NCI-H2107 treated with DMSO at 0.1 percent for 48 hours (cell line): Measurements from ENCODE around the gene LPAR6.
"Not testable (repeated sequence)": the region's sequence is repeated elsewhere in the genome, so short reads cannot be mapped to it uniquely, and the experiment has no call there.

ENCODE experiments used
- DNase-seq: peaks from one replicate; lab custom pipeline; 2025; ENCODE audit not compliant: unreplicated experiment; lab: John Stamatoyannopoulos, UW

LPAR6 gene, protein sequence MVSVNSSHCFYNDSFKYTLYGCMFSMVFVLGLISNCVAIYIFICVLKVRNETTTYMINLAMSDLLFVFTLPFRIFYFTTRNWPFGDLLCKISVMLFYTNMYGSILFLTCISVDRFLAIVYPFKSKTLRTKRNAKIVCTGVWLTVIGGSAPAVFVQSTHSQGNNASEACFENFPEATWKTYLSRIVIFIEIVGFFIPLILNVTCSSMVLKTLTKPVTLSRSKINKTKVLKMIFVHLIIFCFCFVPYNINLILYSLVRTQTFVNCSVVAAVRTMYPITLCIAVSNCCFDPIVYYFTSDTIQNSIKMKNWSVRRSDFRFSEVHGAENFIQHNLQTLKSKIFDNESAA

DNA sequence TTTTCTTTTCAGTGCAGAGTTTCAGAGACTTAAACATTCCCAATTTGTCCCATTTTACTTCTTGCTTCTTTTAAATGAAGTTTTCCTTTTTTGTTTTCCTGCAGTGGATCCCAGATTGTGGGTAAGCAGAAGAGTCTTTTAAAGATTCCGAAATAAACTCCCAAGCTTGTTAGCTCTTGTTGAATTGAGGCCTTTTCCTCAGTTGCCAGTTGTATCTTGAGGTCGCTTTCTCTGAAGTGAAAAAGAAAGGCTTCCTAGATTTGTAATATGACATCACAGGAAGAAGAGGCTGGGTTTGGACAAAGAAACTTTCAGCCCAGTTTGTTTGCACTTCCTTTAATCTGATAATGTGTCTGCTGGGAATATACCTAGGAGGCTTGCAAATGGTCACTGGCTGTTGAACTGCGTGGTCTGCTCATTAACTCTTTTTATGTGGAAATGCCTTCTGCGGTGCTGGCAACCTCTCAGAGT, at the start of gene LPAR6:
TSS of gene LPAR6 (minus strand) at position 233 of the 471 bp plus-strand sequence. CDS start 690 bp downstream, outside the sequence.
- no peak for DNase-seq

DNA sequence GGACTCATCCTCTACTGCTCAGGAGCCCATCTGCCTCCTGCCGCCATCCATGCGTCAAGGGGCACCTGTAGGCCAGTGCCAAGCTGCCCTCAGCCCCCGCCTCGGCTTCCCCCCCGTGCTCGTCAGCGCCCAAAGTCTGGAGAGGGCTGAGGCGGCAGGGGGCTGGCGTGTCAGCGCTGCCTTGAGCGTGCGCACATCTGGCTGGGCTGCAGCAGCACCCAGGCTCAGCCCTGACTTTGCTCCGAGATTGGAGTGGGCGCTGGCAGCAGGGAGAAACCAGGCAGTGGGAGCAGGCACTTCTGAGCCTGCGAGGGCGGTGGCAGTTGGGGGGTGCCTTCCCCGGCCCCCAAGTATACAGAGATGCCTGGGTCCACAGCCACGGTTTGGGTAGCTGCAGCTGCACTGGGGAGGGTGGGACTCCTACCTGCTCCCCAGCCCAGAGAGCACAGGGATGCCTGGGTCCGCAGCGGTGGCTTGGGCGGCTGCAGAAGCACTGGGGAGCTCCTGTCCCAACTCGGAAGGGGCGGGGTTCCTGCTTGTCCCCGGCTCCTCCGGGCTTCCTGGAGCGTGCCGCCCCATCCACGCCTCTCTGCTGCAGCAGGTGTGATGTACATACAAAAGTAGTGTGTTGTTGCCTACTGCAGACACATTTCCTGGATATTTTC, 44.8 kb upstream of the LPAR6 start:
- no peak for DNase-seq

DNA sequence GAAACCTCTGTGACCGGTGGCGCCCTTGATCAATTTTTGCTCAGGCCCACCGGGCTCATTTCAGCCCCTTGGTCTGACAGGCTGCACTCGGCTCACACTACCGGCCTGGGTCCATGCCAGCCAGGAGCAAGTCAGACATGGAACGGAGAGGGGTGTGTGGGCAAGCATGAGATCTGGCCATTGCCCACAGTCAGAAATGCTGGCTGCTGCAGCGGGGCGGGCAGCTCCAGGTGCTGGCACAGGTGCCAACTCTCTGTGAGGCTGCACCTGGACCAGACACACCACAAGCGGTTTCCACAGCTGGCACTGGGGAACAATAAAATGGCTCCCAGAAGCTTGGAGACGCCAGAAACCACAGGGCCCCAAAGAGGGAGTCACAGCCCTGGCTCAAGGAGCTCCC, 43.6 kb upstream of the LPAR6 start:
- DNase-seq = no peak

DNA sequence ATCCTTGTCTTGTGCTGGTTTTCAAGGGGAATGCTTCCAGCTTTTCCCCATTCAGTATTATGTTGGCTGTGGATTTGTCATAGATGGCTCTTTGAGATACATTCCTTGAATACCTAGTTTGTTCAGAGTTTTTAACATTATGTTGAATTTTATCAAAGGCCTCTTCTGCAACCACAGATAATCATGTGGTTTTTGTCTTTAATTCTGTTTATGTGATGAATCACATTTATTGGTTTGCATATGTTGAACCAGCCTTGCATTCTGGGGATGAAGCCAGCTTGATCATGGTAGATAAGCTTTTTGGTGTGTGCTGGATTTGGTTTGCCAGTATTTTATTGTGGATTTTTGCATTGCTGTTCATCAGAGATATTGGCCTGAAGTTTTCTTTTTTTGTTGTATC, 38.3 kb upstream of the LPAR6 start:
- not testable (repeated sequence) for DNase-seq

DNA sequence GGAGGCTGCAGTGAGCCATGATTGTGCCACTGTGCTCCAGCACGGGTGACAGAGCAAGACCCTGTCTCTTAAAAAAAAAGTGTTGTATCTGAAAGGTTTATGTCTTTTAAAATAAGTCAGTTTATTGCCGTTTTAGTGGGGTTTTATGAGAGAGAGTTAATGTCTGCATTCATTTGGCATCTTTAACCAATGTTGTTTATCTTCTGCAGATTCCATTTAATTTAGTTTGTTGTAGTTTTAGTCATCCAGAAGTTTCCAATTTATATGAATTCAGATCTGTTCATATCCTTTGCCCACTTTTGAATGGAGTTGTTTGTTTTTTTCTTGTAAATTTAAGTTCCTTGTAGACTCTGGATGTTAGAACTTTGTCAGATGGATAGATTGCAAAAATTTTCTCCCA, 36.7 kb upstream of the LPAR6 start:
- no peak for DNase-seq

DNA sequence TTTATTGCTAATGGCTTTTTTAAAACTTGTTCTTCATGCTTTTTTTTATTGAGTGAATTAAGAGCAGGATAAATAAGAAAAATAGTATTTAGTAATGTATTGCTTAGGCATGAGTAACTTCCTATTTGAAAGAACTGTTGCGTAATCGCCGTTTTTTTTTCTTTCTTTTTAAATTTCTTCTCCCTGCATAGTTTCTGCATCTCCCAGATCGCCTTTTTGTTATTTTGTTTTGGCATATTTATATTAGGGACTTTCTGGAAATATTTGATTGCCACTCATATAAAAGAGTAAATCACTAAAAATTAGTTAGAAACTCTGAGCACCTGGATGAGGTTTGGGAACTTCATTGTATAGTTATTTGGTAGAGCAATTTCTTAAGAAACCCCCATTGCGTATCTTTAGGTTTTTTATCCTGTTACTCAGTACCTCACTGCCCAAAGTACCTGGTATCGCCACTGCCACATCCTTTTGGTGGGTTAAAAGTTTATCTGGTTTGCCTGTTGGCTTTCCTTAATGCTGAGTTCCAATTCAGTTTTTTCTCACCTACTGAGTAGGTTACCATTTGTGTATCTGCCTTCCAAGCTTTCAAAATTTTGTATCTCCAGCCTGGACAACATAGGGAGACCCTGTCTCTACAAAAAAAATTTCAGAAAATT, 36.2 kb upstream of the LPAR6 start:
- no peak for DNase-seq

DNA sequence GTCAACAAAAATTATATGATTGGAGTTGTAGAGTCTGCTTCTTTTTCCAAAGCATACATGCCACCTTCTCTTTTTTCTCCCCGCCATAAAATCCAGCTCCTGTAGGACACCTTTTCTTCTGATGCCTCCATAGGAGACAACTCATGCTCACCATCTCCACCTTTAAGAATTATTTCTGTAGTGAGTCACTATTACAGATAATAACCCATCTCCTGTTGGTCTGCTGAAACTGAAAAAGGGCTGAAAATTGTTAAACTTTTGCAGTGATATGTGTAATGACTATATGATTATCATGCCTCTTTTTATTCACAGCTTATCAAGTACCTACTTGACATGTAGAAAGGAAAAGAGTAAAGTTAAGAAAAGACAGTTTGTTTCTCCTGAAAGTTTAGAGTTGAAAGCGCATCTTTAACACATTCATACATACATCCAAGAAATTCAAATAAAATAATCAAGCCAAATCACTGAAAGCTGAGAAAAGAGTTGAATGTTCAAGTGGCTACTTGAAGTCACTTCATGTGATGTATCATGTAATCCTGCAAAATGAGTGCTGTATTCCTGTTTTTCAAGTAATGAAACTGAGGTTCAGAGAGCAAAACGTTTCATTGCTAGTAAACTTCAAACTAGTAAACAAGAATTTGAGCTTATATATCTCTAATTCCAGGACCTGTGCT, 35.5 kb upstream of the LPAR6 start:
- no peak for DNase-seq

DNA sequence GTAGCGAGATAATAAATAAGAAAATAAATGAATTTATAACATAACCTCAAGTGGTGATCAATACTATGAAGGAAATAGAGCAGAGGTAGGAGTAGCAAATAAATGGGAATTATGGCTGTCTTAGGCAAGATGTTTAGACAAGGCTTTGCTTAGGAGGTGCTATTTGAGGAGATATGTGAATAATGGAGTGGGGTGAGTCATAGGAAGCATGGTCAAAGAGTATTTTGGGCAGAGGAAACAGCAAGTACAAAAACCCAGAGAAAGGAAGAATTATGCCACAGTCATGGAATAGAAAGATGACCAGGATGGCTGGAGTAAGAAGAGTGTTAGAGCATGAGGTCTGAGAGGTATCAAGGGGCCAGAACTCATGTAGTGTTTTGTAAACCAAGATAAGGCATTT, 33.6 kb upstream of the LPAR6 start:
- DNase-seq = no peak

DNA sequence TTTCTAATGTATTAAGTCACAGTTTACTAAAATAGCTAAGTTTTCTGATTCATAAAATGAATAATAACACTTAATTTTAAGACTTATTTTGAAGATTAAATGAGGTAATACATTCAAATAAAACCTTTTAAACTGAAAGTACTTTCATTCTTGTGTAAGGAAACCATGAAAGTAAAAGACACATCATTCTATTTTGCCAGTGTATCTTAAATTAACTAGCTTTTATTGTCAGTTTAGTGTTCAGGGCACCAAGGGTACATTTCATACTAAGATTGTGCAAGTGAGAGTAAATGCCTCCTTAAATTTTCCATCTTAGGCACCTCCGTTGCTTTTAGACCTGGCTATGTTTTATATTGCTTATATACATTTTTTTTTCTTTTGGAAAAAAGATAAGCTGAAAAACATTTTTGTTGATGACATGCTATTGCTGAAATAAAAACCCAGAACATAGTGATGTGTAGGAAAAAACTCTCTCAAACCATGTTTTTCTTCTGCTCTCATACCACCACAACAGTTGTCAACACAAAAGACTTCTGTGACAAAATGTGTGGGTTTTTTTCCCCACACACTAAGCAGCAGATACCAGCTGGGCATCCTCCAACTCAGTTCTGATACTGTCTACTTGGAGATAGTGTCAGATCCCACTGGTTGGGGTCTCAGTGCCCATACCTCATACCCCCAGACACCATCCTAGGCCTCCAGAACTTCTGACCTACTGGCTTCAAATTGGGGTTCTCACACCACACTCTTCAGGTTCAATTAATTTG, 30.7 kb upstream of the LPAR6 start:
- no peak for DNase-seq

DNA sequence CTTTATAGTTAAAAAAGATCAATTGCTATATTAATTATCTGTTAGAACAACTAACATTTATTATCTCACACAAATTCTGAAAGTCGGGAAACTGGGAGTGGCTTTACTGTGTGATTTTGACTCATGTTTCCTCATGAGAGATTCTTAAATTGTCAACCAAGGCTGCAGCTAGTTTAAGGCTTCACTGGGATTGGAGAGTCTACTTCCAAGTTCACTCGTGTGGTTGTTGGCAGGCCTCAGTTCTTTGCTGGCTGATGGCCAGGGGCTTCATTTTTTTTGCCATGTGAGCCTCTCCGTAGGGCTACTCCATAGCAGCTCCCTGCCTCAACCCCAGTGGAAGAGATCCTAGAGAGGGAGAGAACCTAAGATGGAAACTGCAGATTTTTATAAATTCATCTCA, 24.5 kb upstream of the LPAR6 start:
- no peak for DNase-seq

DNA sequence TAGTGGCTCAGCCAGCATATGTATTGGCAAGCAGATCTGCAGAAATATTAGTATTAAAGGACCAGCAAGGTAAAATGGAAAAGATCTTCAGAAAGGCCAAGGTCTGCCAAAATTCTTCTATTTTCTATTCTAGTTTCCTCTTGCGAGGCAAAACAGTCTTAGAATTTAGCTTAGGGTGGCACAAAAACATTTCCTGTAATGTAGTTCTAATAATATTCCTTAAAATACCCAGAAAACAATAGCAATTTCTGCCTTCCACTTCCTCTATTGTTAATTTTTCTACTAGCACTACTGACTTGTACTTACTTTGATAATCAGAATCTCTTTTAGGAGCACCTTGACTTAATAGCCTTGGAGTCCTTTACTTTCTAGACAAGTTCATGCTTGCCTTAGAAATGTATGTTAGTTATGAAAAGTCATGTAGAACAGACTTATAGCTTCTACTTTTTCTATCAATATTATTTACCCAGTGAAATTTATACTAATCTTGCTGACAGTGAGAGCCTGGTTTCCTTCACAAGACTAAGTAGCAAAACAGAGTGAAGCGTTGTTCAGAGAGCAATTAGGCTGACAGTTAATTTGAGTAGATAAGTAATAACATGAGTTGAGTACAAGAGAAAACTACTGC, 23.9 kb upstream of the LPAR6 start:
- no peak for DNase-seq

DNA sequence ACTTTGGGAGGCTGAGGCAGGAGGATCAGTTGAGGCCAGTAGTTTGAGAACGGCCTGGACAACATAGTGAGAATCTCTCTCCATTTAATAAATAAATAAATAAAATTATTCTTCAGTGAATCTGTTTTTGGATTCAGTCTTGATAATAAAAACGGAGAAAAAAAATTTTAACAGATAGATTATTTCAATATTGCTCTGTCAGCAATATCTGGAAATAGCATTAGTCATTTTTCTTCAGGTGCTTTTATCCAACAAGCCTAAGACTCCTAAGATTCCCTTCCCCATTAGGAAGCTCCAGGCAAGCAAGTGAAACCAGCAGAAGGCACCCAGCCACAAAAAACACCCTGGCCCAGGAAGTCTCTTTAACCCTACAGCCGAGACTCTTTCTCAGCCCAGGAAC, 21.3 kb upstream of the LPAR6 start:
- DNase-seq = no peak

DNA sequence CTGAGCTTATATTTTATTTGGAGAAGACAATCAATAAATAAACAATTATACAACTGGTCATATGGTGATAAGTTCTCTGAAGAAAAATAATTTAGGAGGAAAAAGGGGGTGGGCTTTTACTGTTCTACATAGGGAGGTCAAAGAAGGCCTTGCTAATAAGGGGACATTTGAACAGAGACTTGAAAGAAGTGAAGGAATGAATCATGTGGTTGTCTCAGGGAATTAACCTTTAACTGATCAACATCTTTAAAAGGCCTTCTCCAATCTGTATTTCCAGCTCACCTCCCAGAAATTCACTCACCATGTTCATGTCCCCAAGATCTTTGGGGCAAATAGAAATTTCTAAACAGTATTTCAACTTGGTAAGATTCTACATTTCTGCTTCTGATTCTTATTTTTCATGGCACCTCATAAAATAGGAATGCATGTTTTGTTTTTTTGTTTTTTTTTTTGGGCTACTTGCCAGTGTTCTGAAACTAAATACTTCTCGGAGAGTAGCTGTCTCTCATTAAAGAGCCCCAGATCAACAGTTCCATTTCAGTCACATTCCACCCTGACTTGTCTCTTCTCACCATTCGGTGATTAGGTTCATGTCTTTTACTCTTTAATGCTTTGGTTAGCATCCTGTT, 19.2 kb upstream of the LPAR6 start:
- DNase-seq = no peak

DNA sequence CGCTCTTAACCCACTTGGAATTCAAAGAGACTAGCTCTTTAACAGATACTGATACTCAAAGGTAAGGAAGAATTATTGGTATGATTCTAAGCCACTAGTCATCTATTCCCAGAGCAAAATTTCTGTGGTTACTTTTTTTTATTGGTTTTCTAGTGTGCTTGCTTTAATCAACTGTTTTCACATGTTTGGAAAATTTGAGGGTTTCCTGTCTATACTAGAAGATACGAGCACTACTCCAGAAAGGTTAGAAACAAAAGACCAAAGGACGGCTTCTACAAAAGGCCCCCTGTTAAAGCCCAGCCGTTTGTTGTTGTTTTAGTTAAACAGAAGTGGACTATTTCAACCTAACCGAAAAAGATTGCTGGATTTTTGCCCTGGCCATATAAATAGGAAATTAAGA, 18.5 kb upstream of the LPAR6 start:
- DNase-seq = no peak

DNA sequence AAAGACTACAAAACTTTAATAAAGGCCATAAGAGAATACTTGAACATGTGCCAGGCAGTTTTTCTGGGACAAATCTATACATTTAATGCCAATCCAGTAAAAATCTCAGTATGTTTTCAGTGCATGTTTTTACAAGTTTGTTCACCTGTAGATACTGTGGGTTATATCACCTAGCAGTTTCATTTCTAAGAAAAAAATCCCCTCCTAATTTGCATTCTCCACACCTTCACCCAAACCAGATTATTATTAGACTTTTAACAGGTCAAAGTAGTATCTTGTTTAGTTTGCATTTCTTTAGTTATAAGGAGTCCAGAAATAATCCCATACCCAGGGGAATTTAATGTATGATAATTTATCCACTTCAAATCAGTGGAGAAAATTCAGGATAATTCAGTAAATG, 17.0 kb upstream of the LPAR6 start:
- DNase-seq = no peak

DNA sequence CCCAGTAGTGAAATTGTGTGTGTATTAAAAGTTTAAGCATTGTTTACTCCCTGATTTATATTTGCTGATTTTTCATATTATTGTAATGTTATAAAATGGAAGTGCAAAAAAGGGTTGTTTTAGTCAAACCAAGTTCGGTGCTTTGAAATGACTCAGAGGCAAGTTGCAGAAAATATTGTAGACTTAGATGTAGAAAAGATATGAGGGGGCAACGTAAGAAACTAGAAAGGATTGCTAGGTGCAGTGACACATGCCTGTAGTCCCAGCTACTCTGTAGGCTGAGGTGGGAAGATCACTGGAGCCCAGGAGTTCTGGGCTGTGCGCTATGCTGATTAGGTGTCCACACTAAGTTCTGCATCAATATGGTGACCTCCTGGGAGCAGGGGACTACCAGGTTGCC, 16.1 kb upstream of the LPAR6 start:
- DNase-seq = no peak

DNA sequence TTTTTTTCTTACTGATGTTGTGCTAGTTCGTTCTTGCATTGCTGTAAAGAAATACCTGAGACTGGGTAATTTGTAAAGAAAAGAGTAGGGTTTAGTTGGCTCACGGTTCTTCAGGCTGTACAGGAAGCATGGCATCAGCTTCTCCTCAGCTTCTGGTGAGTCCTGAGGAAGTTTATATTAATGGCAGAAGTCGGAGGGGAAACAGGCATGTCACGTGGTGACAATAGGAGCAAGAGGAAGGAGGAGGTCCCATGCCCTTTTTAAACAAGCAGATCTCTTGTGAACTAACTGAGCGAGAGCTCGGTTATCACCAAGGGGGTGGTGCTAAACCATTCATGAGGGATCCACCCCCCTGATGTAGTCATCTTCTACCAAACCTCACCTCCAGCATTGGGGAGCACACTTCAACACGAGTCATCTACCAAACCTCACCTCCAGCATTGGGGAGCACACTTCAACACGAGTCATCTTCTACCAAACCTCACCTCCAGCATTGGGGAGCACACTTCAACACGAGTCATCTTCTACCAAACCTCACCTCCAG, 13.9 kb upstream of the LPAR6 start:
- DNase-seq = not testable (repeated sequence)

DNA sequence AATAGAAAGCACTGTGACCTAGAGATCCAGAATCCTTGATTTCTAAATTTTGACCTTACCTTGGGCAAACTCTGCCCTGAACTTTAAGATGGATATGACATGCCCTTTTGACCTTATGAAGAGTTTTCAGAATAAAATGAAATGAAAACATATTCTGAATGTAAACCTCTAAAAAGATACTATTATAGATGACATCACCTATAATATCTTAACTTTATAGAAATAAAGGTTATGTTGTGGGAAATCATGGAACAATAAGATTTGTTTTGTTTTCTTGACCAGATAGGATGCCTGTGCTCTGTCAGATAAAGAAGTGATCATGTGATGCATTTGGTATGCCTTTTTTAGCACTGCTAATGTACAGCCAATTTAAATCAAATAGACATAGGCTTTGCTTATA, 13.1 kb upstream of the LPAR6 start:
- DNase-seq = no peak

DNA sequence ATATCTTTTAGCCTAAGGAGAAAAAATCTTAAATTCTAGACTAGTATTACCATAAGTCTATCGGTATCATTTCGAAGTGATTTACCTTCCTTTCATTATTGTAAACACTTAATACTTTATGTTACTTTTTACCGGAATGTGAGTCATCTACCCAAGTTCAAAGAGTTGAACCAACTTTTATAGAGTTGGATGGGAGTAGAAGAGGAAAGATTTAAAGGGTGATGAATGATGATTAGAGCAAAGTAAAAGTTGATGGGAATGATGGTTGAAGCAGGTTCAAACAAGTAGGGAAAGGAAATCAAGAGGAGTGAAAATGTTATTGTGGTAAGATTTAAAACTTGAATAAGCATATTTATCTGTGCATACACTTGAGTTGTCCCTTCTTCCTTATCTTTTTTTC, 11.3 kb upstream of the LPAR6 start:
- no peak for DNase-seq

DNA sequence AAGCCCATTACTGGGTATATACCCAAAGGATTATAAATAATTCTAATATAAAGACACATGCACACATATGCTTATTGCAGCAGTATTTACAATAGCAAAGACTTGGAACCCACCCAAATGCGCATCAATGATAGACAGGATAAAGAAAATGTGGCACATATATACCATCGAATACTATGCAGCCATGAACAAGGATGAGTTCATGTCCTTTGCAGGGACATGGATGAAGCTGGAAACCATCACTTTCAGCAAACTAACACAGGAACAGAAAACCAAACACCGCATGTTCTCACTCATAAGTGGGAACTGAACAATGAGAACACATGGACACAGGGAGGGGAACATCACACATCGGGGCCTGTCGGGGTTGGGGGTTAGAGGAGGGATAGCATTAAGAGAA, 9.1 kb upstream of the LPAR6 start:
- not testable (repeated sequence) for DNase-seq
